ENCODE measurements around the gene PSD.

DNA sequence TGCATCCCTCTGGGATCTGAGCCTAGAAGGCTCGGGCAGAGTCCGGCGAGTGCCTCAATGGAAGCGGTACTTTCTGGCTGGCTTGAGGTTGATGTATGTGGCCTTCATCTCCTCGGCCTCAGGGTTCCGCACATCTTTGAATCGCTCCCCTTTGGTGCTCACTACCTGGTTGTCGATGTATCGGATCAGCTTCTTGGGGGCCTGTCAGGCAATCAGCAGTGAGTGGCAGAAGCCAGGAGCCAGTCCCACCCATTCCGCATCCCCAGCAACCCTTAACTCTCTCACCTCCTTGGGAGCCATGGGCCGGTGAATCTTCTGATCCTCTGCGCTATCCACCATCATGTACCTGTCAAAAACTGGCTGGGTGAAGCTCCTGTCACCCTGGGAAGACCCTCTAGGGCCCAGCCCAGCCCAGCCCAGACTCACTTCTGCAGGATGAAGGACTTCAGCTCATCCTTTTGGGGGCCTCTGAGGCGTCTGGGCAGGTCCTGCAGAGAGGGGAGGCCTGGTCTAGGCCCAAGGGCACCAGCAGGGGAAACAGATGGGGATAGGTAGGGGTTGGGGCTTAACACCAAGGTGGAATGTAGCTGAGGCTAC lies 4.9 kb upstream of the PSD start:
- TF ChIP-seq, protein P1, sequence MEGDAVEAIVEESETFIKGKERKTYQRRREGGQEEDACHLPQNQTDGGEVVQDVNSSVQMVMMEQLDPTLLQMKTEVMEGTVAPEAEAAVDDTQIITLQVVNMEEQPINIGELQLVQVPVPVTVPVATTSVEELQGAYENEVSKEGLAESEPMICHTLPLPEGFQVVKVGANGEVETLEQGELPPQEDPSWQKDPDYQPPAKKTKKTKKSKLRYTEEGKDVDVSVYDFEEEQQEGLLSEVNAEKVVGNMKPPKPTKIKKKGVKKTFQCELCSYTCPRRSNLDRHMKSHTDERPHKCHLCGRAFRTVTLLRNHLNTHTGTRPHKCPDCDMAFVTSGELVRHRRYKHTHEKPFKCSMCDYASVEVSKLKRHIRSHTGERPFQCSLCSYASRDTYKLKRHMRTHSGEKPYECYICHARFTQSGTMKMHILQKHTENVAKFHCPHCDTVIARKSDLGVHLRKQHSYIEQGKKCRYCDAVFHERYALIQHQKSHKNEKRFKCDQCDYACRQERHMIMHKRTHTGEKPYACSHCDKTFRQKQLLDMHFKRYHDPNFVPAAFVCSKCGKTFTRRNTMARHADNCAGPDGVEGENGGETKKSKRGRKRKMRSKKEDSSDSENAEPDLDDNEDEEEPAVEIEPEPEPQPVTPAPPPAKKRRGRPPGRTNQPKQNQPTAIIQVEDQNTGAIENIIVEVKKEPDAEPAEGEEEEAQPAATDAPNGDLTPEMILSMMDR (IDR thresholded peaks at IDR 0.05; ENCODE audit: low read depth, low read length, poor library complexity, severe bottlenecking), result no peak
- TF ChIP-seq EZH2phosphoT487 (IDR thresholded peaks at IDR 0.05; ENCODE audit: borderline replicate concordance, low read length), result no peak

Data from DOHH2 (cell line).